Loucy (cell line): Measurements from ENCODE around the gene PDGFA.

ENCODE experiments used
- CTCF ChIP-seq: fragments of 200-600 bp; sonication (generic); conservative IDR thresholded peaks from 2 replicates; pipeline ENCODE4 v1.5.1; 2014; ENCODE audit warnings: mild to moderate bottlenecking, antibody characterized with exemption, low read length
- EZH2phosphoT487 ChIP-seq: fragments of 200-600 bp; IDR thresholded peaks from 2 replicates; pipeline ENCODE4 v1.6.1; 2018; ENCODE audit warnings: antibody characterized with exemption, mild to moderate bottlenecking, moderate library complexity, borderline replicate concordance

DNA sequence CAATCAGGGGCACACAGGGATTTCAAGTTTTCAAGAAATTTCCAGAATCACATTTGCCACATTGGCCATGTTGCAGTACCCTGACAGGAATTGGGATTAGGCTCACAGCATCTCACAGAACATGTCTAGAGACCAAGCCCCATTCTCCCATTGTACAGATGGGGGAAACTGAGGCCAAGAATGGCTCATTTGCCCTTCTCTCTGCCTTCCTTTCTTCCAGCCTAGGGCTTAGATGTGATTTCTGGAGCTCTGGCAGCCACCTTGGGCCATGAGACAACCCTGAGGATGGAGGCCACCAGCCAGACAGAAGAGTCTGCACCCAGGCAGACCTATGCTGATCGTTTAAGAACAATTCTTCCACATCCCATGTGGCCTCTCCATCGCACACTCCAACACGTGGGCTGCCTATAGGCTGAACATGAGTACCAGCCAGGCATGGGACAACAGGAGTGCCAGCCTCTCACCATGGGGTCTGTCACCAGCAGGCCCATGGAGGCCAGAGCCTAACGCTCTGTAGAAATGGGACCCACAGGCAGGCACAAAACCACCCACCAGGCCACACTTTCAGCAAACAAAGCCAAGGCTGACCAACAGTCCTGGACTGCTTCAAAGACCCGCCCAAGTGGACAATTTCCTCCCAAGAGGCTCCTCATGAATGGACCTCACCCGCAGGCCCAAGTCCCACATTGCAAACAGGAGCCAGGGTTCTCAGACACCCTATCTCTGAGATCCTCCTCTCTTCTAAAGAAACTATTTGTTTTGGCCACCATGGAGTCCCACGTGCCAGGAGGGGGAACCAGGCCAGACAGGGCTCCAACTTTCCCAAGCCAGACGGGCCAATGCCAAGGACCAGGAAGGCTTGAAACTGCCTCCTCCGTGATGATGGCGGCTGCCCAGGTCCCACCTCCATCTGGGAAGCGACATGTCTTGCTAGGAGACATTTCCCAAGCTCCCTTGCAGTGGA, 20.7 kb downstream of the PDGFA start:
- TF ChIP-seq CTCF = no peak
- no peak for TF ChIP-seq EZH2phosphoT487
